HG03103 (cell line): Measurements from ENCODE around the gene CDS1.
"Not testable (repeated sequence)": the region's sequence is repeated elsewhere in the genome, so short reads cannot be mapped to it uniquely, and the experiment has no call there.

Source experiments
- ATAC-seq: cut with Tn5 transposase; IDR thresholded peaks from one replicate; pipeline ENCODE4 v1.9.1; 2021; ENCODE audit warnings: low read depth; ENCODE audit not compliant: unreplicated experiment

Gene CDS1

DNA sequence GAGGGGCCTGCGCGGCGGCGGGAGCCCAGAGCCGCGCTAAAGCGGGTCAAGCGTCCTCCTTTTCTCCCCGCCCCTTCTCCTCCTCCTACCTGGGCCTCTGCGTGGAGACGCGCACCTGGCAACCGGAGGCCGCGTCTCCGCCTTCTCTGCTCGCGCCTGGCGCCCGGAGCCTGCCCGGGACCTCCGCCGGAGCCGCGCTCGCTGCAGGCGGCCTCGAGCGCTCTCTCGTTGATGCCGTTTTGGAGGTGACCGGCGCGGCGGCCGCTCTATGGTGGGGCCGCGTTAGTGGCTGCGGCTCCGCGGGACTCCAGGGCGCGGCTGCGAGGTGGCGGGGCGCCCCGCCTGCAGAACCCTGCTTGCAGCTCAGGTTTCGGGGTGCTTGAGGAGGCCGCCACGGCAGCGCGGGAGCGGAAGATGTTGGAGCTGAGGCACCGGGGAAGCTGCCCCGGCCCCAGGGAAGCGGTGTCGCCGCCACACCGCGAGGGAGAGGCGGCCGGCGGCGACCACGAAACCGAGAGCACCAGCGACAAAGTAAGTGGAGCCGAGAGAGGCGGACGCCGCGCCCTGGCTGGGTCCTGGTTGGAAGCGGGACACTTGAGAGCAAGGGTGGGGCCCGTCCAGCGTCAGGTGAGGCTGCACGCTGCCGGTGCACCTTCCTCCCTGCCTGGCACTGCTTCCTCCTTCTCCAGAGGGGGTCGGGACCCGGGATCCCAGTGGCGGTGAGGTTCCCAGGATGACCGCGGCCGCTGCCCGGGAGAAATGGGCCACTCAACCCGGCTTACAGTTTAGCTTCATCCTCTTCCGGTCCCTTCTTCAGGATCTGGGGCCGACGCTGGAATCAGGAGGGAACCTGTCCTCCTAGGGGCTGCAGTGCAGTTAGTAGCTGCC lies at the start of gene CDS1:
Gene CDS1, plus strand, starts transcription at position 140 of the 888 bp plus-strand sequence. Its CDS starts 275 bp downstream, at position 415.
- ATAC-seq, result peak; percentile 38

DNA sequence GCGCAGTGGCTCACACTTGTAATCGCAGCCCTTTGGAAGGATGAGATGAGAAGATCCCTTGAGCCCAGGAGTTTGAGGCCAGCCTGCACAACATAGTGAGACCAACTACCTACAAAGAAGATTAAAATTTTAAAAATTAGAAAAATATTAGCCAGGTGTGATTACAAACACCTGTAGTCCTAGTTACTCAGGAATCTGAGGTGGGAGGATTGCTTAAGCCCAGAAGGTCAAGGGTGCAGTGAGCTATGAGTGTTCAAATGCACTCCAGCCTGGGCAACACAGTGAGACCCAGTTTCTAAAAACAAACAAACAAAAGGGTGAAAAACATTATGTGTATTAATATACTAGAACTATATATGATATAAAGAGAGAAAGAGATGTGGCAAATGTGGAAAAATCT lies 47.0 kb upstream of the CDS1 start:
- no peak for ATAC-seq

DNA sequence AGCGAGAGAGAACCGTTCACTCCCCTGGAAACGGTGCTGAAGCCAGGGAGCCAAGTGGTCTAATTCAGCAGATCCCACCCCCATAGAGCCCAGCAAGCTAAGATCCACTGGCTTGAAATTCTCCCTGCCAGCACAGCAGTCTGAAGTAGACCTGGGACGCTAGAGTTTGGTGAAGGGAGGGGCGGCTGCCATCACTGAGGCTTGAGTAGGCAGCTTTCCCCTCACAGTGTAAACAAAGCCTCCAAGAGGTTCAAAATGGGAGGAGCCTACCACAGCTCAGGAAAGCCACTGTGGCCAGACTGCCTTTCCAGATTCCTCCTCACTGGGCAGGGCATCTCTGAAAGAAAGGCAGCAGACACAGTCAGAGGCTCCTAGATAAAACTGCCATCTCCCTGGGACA lies 37.8 kb upstream of the CDS1 start:
- no peak for ATAC-seq

DNA sequence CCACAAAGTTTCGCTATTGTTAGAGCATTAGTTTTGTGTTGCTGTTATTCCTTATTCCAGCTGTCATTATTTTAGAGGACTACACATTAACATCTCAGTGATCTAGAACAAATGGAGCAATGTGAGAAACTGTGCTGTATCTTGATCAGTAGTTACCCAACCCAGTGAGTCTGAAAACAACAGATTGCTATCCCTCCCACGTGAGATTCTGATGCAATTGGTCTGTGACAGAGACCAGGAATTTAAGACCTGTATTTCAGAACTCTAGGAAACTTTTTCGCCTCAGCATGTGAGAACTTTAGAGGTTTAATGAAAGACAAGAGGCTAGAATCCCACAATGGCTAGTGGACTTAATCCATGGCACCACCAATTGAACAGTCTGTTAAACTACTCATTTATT lies 35.7 kb upstream of the CDS1 start:
- no peak for ATAC-seq

DNA sequence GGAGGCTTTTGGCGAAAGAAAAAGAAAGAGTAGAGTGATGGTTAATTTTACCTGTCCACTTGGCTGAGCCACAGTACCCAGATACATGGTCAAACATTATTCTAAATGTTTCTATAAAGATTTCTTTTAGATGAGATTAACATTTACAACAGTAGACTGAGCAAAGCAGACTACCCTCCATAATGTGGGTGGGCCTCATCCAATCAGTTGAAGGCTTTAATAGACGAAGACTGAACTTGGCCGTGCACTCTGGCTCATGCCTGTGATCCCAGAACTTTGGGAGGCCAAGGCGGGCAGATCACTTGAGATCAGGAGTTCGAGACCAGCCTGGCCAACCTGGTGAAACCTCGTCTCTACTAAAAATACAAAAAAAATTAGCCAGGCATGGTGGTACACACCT lies 33.7 kb upstream of the CDS1 start:
- not testable (repeated sequence) for ATAC-seq

DNA sequence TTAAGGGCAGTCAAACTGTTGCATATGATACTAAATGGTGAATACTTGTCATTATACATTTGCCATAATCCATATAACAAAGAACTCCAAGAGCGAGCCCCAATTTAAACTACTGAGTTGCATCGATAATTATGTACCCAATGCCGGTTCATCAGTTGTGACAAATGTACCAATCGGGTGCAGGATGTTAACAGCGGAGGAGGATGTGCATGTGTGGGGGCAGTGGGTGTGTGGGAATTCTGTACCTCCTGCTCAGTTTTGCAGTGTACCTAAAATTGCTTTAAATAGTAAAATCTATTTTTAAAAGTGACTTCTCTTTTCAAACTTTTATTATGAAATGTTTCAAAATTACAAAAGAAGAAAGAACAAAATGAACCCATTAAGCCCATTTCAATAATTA lies 20.8 kb upstream of the CDS1 start:
- ATAC-seq, result no peak

DNA sequence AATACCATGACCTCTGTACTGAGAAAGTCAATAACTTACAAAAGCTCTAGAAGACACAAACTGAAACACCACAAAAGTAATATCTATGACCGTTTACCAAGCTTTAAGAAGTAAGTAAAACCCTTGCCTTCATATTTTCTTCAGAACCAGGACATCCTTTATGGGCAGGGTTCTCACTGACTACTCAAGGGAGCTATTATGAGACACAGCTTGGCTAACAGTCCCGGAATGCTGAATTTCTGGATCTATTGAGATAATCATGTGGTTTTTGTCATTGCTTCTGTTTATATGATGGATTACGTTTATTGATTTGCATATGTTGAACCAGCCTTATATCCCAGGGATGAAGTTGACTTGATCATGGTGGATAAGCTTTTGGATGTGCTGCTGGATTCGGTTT lies 19.9 kb upstream of the CDS1 start:
- no peak for ATAC-seq

DNA sequence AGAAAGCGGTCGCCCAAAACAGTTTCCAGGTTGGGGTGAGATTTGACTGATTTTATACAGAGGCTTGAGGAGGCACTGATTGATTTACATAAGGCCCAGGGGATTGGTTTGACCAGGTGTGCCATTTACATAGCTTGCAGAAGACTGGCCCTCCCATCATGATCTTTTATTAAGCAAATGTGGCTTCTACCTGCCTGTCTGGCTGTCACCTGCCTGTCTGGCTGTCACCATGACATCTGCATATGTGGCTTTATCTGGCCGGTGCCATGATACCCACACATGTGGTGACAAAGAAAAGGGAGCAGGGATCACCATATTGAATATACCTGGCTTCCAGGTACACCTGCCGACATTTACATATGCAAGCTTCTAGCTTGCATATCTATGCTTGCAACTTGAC lies 17.0 kb upstream of the CDS1 start:
- ATAC-seq, result no peak

DNA sequence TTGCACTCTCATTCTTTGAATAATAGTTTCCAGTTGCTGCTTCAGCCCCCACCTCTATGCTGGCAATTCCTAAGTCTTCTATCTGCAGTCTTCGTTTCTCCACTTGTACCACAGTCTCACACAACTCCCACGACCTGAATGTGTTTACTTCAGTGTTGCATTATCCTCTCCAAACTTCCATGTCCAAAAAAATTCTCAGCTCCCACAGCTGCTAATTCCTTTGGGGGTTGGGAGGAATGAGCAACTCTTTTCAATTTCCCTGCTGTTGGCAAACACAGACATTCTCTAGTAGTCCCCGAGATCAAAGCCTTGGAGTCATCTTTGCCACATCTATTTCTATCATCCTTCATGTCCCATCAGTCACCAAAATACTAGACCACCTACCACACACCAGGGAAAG lies 14.4 kb upstream of the CDS1 start:
- no peak for ATAC-seq

DNA sequence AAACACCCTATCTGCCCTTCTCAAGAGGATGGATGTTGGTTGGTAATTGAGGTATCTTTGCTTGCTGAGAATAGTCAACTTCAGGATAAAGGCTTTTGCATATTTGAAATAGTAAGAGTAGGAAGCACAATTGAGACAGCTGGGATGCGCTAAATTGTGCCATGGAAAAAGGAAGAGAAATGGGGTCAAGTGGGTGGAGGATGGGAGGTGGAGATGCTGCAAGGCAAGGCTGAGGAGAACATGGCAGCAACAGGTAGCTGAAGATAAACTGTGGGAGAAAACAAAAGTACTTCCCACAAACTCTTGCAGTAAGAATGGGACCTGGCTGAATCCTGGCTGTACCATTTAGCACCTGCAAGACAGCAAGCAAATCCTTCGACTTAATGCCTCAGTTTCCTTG lies 13.9 kb upstream of the CDS1 start:
- no peak for ATAC-seq

DNA sequence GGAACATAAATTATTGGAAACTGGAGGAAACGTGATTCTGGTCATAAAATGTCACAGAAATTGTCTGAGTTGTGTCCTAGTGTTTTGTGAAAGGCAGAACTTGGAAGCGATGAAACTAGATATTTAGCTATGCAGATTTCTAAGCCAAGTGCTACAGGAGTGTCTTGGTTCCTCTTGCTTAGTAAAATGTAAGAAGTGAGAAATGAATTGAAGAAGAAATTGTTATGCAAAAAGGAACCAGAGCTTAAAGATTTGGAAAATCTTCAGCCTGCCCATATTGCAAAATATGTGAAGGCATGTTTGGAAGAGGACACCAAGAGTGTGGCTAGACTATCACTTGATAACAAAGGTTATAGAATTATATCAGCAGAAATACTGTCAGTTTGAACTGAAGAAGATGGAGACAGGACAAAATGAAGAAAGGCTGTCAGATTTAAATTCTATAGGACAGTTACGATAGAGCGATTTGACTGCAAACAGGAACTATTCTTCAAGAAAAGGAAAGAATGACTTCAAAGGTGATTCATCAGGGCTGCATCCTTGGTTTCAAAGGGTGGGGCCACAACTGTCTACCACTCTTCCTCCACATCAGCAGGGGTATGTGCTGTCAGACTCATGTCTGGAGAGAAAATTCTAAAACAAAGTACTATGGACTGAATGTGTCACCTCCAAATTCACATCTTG lies 9.4 kb upstream of the CDS1 start:
- ATAC-seq, result no peak

DNA sequence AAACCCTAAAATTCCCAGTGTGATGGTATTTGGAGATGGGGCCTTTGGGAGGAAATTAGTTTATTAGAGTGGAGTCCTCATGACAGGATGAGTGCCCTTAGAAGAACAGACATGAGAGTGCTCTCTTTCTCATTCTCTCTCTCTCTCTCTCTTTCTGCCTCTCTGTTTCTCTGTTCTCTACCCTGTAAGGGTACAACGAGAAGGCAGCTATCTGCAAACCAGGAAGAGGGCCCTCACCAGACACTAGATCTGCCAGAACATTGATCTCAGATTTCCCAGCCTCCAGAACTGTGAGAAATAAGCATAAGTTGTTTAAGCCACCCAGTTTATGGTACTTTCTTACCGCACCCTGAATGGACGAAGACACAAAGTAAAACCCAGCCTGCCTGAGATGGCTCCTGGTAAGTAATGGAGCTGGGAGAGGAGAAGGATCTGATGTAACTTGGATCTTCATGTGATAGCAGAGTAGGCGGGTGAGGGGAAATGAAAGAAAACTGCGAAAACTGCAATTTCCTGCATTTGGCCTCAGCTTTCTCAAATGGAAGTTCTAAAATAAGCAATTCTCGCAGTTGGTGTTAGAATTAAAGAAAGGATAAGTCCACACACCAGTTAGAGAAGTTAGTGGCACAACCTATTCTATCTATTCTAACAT lies 8.7 kb upstream of the CDS1 start:
- ATAC-seq, result no peak

DNA sequence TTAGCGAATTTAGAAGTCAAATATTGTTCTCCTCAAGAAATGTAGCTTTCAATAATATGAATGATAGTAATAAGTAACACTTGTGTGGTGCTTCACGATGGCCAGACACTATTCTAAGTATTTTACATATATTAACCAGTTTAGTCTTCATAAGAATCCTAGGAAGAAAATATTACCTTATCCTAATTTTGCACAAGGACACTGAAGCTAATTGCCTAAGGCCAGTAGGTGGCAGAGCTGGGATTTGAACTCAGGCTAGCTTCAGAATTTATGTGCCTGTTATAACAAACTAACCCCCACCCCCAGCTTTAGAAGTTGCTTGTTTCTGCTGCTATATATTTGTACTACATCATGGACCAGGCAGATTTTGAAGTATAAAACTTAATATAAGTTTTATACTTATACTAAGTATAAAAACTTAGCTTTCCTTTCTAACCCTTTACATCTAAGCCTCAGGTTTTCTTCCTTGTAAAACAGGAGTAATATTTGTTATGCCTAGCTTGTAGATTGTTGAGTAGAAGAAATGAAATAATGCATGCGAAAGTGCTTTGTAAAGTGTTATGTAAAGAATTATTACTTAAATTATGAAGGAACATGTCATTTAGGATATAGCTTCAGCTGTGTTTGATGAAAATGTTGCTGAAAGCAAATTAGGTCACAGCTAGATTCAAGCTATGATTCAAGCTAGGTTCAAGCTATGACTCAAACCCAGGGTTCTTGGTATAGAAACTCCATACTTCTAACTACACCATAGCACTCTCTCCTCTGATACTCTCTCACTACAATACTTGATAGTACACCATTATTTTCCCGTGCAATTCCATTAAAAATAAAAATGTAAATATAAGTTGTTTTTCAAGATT lies 4.2 kb upstream of the CDS1 start:
- no peak for ATAC-seq

DNA sequence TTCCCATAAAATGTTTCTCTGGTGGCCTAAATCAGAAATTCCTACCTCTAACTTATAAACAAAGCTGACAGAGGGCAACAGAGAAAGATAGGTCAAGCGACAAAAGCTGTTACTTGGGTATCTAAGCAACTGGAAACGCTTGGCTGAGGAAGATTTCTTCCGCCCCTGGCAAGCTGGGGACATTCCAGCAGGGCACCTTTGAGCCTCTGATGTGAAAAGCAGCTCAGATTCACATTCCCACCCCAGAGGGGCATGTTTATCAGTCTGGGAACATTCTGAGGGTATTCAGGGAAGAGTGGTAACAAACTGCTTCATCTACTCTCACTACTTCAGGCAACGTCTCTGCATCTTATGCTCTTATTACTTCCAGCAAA lies 3.5 kb upstream of the CDS1 start:
- no peak for ATAC-seq

DNA sequence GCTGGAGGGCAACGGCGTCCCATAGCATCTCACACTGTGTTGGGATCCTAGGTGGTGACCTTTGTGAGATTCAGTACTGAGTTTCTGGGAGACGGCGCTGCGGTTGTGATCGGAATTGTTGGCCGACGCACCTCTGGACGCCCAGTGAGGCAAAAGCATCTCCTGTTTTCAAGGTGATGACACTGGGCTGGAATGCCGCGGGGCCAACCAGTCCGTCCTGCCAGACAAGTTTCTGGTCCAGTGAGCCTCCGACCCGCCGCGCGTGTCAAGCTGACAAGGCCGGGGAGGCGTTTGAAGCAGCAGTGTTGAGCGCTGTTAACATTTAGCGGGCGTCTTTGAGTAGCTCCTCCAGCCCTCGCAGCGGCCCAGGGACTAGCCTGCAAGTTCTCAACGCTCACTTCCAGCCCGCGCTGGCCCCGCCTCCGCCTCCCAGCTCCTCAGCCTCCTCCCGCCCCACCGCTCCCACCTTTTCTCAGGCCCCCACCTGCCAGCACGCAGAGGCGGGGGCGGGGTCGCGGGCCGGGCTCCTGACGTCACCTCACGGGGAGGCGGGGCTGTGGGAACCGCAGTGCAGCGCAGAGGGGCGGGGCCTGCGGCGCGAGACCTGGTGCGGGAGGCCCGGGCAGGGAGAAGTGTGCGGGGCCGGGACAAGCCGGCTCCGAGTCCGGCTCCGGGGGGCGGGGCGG lies 482 bp upstream of the CDS1 start:
- ATAC-seq, result peak; percentile 65

DNA sequence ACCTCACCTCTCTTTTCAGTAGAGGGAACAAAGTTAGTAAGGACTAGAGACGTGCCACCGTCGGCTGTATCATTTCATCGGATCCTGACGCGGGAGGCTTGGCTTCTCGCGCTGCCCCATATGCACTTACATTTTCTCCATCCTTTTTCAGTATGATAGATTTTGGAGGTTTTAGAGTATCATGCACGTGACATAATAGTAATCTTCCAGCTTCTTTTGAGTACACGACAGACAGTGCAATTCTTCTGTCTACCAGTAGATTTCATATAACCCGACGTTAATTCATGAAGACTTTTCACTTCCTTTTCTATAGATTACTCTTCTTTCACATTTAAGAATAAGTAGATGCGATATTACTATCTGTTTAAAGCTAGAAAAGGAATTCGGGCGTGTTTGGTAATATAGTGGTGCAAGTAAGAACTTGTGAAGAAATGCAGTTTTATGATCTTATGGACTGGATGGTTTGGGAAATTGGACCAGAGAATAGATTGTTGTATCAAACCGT lies 1.0 kb downstream of the CDS1 start:
- no peak for ATAC-seq

DNA sequence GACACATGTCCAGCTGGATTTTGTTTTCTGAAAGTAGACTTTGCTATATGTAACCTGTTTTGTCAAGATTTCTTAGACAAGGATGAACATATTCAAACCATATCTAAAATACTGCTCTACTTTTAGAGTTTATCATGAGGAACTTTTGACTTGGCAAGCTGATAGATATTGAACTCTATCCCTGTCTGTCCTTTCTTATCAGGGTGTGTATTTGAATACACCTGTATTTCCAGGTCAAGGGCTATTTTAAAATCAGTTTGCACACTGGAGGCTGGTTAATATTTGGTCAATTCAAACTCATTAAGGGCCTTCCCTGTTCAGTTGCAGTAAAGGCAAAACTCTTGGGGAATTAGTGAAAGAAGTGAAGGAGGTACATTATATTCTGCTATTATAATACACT lies 2.3 kb downstream of the CDS1 start:
- no peak for ATAC-seq

DNA sequence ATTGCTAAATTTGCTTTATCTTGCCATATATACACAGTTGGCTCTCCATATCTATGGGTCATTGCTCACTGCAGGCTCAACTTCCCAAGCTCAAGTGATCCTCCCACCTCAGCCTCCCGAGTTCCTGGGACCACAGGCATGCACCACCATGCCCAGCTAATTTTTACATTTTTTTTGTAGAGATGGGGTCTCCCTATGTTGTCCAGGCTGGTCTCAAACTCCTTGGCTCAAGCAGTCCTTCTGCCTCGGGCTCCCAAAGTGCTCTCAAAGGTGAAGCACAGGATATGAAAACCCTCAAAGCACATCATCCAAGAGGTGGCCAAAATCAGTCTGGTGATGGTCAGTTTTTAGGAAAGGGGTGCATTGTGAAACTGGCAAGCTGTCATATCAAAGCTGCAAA lies 11.8 kb downstream of the CDS1 start:
- no peak for ATAC-seq

DNA sequence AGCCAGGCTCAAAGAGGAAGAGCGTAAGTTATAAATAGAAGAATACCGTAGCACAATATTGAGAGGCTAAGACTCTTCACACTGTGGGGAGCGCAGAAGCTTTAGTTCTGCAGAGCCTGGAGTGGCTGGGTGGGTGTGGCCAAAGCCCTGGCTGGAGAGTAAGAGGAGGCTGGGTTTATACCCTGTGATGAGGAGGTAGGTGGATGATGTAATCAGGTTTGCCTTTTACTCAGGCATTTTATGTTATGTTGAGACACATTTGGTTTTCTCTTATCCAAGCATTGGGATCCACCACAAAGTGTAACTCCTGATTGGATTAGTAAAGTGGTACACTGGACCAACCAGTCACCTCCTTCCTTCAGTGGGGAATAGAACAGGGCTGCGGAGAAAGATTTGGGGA lies 13.9 kb downstream of the CDS1 start:
- ATAC-seq, result no peak

DNA sequence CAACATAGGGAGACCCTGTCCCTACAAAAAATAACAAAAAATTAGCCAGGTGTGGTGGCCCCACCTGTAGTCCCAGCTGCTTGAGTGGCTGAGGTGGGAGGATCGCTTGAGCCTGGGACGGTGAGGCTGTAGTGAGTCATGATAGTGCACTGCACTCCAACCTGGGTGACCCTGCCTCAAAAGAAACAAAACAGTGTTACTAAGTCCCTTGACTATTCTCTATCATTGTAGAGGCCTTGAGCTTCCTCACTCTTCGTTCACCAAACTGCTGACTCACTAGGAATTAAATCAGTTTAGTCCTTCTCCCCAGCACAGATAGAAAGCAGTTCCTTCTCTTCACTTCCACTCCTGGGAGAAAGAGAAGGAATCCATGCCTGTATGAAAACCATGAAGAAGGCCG lies 14.5 kb downstream of the CDS1 start:
- no peak for ATAC-seq
